ENCODE results near the gene RAPSN. TPM values are rescaled to one million over a fixed set of nuclear protein-coding genes. Genes with fewer than 3 reads are reported as not detected.
A peak's percentile ranks its signal among the peaks of the same experiment; 100 is the strongest.

RAPSN gene
- total RNA-seq, 6 donors from 2014 or later = 0.30 to 1.1 (median 1.0) TPM; not detected in 3

GRCh38 chr11:47390422-47390760, 58.5 kb downstream of the RAPSN start:
- WGBS, 2 donors = 81 to 98% methylated on average over 3 to 6 of the region's 6 CpGs
- Histone ChIP-seq H3K9me3 (no peaks in the 10 kb centered on the region), H3K36me3 (no peaks in the 10 kb centered on the region), H3K27me3 (no peaks in the 10 kb centered on the region), H3K4me1 (peaks cover 19 to 39% (median 37%) of the 10 kb centered on the region in 4 donors), H3K27ac (peak overlapping the region; percentile 94 to 97 (median 95)), H3K4me3 (no peak overlapping the region)
- DNase-seq = no peak
- TF ChIP-seq CTCF (IDR thresholded peaks at IDR 0.05) (no peak), POLR2A (IDR thresholded peaks at IDR 0.05) (no peak), POLR2AphosphoS5 (IDR thresholded peaks at IDR 0.05) (no peak), EP300 (IDR thresholded peaks at IDR 0.05) (no peak)
- no peak for ATAC-seq (ENCODE audit: low FRiP score in 2 of 2)

GRCh38 chr11:47389577-47390421, 59.1 kb downstream of the RAPSN start:
- WGBS, 2 donors = 76 to 77% methylated on average over 17 of the region's 17 CpGs
- ATAC-seq (ENCODE audit: low FRiP score in 2 of 2) (no peak), DNase-seq (peak in 1 of 2 donors; percentile 62)
- peaks cover 13 to 33% (median 31%) of the 10 kb centered on the region in 4 donors for H3K4me1 ChIP-seq
- no peak for TF ChIP-seq EP300 (IDR thresholded peaks at IDR 0.05)
- H3K36me3 ChIP-seq = no peaks in the 10 kb centered on the region
- no peaks in the 10 kb centered on the region for H3K9me3 ChIP-seq
- no peak overlapping the region for H3K4me3 ChIP-seq
- H3K27me3 ChIP-seq = no peaks in the 10 kb centered on the region
- peak overlapping the region; percentile 94 to 97 (median 95) for H3K27ac ChIP-seq

- ATAC-seq (ENCODE audit: low FRiP score in 2 of 2) (no peak), DNase-seq (no peak)
- peaks cover 5 to 24% (median 22%) of the 10 kb centered on the region in 4 donors for H3K4me1 ChIP-seq
- H3K27me3 ChIP-seq = no peaks in the 10 kb centered on the region
- no peaks in the 10 kb centered on the region for H3K9me3 ChIP-seq
- H3K4me3 ChIP-seq = no peak overlapping the region
- WGBS, 2 donors = 72 to 82% methylated on average over 17 to 27 of the region's 28 CpGs
- TF ChIP-seq EP300 (IDR thresholded peaks at IDR 0.05) (no peak), POLR2A (IDR thresholded peaks at IDR 0.05) (peak in 1 of 4 donors; percentile 16), POLR2AphosphoS5 (IDR thresholded peaks at IDR 0.05) (peak in 1 of 2 donors; percentile 36)
- peak overlapping the region; percentile 94 to 97 (median 95) for H3K27ac ChIP-seq
- H3K36me3 ChIP-seq = no peaks in the 10 kb centered on the region
Measured at GRCh38 chr11:47388697-47389576, 60.0 kb downstream of the RAPSN start.

- 53 to 69% methylated on average over 9 to 13 of the region's 13 CpGs for WGBS, 2 donors
- no peak overlapping the region for H3K4me3 ChIP-seq
- ATAC-seq (ENCODE audit: low FRiP score in 2 of 2) = peak; percentile 36 to 57
Measured at GRCh38 chr11:47387944-47388696, 60.8 kb downstream of the RAPSN start.

More at GRCh38 chr11:47387944-47388696, 60.8 kb downstream of the RAPSN start:
- Histone ChIP-seq H3K36me3 (no peaks in the 10 kb centered on the region), H3K27ac (peak overlapping the region; percentile 94 to 97 (median 95)), H3K9me3 (no peaks in the 10 kb centered on the region), H3K4me1 (peaks cover 0 to 16% (median 15%) of the 10 kb centered on the region in 4 donors), H3K27me3 (no peaks in the 10 kb centered on the region)
- DNase-seq = peak in 1 of 2 donors; percentile 61
- no peak for TF ChIP-seq CTCF (IDR thresholded peaks at IDR 0.05)
- peak; percentile 45 to 48 for TF ChIP-seq POLR2AphosphoS5 (IDR thresholded peaks at IDR 0.05)
- TF ChIP-seq EP300 (IDR thresholded peaks at IDR 0.05) = no peak
- TF ChIP-seq POLR2A (IDR thresholded peaks at IDR 0.05) = peak in 1 of 4 donors; percentile 50

Small RNA genes within 50 kb of the gene (small RNA-seq; reads per million reads assigned to genes)
- gene MIR4487 = 0 reads per million in 4 donors

Other genes starting within 250 kb of the RAPSN start
- 100 to 1,000 TPM in 1 of 6 donors, 10 to 100 TPM in 5; 18.2 to 107 (median 47.1) TPM for gene DDB2, start 234.2 kb downstream of the RAPSN start, total RNA-seq
- gene ACP2, start 200.3 kb downstream of the RAPSN start, total RNA-seq = 10 to 100 TPM; 37.0 to 78.6 (median 46.5) TPM
- 100 to 1,000 TPM in 2 of 6 donors, 10 to 100 TPM in 4; 37.3 to 367 (median 49.2) TPM for gene NR1H3, start 191.1 kb downstream of the RAPSN start, total RNA-seq
- 100 to 1,000 TPM in 1 of 6 donors, 10 to 100 TPM in 5; 39.6 to 129 (median 47.9) TPM for gene MADD, start 179.0 kb downstream of the RAPSN start, total RNA-seq
- gene MYBPC3, start 96.4 kb downstream of the RAPSN start, total RNA-seq = 1 to 10 TPM in 3 of 6 donors, under 1 TPM in 2, not detected in 1; 0.61 to 1.8 (median 1.0) TPM
- gene SPI1, start 70.6 kb downstream of the RAPSN start, total RNA-seq = 100 to 1,000 TPM in 5 of 6 donors, 10 to 100 TPM in 1; 52.8 to 275 (median 179) TPM
- 10 to 100 TPM; 47.9 to 98.8 (median 62.8) TPM for gene SLC39A13, start 40.5 kb downstream of the RAPSN start, total RNA-seq
- gene PSMC3, start 22.7 kb downstream of the RAPSN start, total RNA-seq = 100 to 1,000 TPM in 3 of 6 donors, 10 to 100 TPM in 3; 70.1 to 116 (median 99.8) TPM
- gene CELF1, start 104.0 kb upstream of the RAPSN start, total RNA-seq = 100 to 1,000 TPM in 3 of 6 donors, 10 to 100 TPM in 3; 82.7 to 194 (median 113) TPM
- 100 to 1,000 TPM in 2 of 6 donors, 10 to 100 TPM in 4; 69.1 to 188 (median 89.9) TPM for gene PTPMT1, start 116.5 kb upstream of the RAPSN start, total RNA-seq
- gene KBTBD4, start 129.8 kb upstream of the RAPSN start, total RNA-seq = 10 to 100 TPM in 5 of 6 donors, 1 to 10 TPM in 1; 3.1 to 22.2 (median 17.4) TPM
- 10 to 100 TPM; 42.5 to 92.6 (median 72.2) TPM for gene NDUFS3, start 129.9 kb upstream of the RAPSN start, total RNA-seq
- under 1 TPM in 2 of 6 donors, not detected in 4; 0.14 to 0.30 TPM for gene FAM180B, start 137.5 kb upstream of the RAPSN start, total RNA-seq
- 1 to 10 TPM in 1 of 6 donors, under 1 TPM in 3, not detected in 2; 0.46 to 2.1 (median 0.78) TPM for gene C1QTNF4, start 145.3 kb upstream of the RAPSN start, total RNA-seq
- 10 to 100 TPM; 21.0 to 61.3 (median 35.6) TPM for gene MTCH2, start 193.4 kb upstream of the RAPSN start, total RNA-seq

Data from upper lobe of left lung (tissue), 6 donors.